Subcutaneous adipose tissue (tissue), 4 donors: ENCODE measurements around the gene PFDN4. TPM values are rescaled to one million over a fixed set of nuclear protein-coding genes. Genes with fewer than 3 reads are reported as not detected.

Experiments used
- CTCF ChIP-seq: fragments of 450-650 bp; IDR thresholded peaks from one replicate; pipeline ENCODE4 v1.5.1; 2016; ENCODE audit warnings: low read depth, mild to moderate bottlenecking, control low read depth, antibody characterized with exemption, moderate library complexity
- total RNA-seq, 4 donors: library from RNA; depleted of rRNA; stranded (reverse); fragments of >200 nt; gene quantifications; one replicate each; pipeline ENCODE4 v1.1.0, GENCODE V29; 2016

The PFDN4 gene
- total RNA-seq, 4 donors from 2014 or later, result 53.9 to 127 (median 69.5) TPM

GRCh38 chr20:54228841-54229240 is 21.0 kb downstream of the PFDN4 start:
- TF ChIP-seq CTCF, result no peak

- no peak for TF ChIP-seq CTCF
These were observed 21.8 kb downstream of the PFDN4 start for GRCh38 chr20:54229566-54230160.

GRCh38 chr20:54231036-54231435 is 23.1 kb downstream of the PFDN4 start:
- TF ChIP-seq CTCF, result no peak

DNA sequence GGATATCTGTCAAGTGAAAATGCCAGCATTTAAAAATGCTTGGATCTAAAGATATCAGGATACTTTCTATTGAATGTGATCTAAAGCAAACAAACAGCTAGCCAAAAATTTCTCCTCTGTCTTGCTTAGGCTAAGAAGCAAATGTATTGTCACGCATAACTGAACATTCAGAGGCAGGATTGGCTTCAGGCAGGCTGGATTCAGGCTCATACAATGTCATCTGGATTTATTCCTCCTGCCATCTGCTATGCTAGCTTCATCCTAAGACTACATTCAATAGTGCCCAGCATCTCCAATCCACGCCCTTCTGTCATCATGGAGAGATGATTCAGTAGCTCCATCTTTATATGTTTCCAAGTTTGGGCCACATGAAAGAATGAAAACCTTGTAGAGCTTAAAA is 27.1 kb downstream of the PFDN4 start:
- TF ChIP-seq CTCF, result no peak

GRCh38 chr20:54237116-54237943 is 29.4 kb downstream of the PFDN4 start:
- TF ChIP-seq CTCF, result no peak

GRCh38 chr20:54244113-54244512 is 36.2 kb downstream of the PFDN4 start:
- no peak for TF ChIP-seq CTCF

DNA sequence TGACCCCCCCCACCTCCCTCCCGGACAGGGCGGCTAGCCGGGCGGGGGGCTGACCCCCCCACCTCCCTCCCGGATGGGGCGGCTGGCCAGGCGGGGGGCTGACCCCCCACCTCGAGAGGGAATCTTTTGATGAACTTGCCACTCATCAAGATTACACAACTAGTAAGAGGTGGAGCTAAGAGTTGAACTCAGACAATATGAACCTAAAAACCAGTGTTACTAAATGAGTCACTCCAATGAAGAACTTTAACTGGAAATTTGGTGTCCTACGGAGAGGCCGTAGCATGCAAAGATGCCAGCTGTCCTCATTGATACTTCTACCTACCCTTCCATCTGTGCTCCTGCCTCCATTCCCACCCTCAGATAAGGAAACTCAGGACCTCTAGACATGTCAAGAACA is 42.8 kb downstream of the PFDN4 start:
- TF ChIP-seq CTCF, result no peak
